HG02943 (cell line): ENCODE results near the gene MBOAT7.
"Not testable (repeated sequence)": the region's sequence is repeated elsewhere in the genome, so short reads cannot be mapped to it uniquely, and the experiment has no call there.

Source experiments
- ATAC-seq: cut with Tn5 transposase; IDR thresholded peaks from one replicate; pipeline ENCODE4 v1.9.1; 2021; ENCODE audit warnings: mild to moderate bottlenecking, low read depth, moderate library complexity; ENCODE audit not compliant: unreplicated experiment

Gene MBOAT7

GRCh38 chr19:54189735-54190502 is 539 bp upstream of the MBOAT7 start:
- peak; percentile 48 for ATAC-seq

DNA sequence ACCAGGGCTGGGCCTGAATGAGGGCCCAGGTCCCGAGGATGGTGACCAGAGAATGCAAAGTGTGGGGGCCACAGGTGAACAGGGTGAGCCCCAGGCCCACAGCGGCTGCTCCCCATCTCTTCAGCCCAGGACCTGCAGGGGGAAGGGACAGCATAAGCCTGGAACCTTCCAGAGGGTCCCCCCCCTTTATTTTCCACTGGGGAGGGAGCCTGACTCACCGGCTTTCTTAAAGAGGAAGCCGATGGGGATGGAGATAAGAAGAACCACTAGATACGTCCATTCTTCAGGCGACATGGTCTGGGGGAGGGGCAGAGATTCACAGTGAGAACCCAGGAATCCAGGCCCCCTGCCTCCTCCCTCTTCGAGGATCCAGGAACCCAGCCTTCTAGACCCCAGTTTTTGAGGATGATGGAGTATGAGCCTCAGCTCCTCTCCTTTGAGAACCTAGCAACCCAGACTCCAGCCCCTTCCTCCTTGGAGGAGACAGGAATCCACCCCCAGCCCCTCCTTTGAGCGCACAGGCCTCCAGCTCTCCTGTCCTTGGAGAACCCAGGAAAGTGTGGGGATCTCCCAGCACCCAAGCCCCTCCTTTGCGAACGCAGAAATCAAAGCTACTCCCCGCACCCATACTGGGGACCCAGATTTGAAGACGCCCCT is 1.0 kb downstream of the MBOAT7 start:
- ATAC-seq, result no peak

DNA sequence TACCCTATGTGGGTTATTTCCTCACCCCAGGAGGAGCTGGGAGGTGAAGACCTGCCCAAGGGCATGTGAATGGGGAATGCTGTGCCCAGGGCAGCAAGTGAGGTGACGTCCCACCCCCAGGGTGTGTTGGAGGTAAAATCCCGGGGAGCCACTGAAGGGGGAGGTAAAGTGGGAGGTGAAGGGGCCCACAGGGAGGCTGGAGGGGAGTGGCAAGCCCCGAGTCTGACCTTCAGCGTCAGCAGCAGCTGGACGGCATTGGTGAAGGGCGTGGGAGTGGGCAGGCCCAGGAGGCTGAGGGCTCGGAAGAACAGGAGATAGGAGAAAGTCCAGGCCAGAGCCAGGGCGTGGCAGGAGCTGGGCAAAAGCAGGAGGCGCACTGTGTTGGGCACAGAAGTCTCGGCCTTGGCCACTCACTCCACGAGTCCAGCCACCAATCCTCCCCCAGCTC is 2.4 kb downstream of the MBOAT7 start:
- ATAC-seq, result no peak

GRCh38 chr19:54186351-54186750 is 3.0 kb downstream of the MBOAT7 start:
- ATAC-seq, result no peak

DNA sequence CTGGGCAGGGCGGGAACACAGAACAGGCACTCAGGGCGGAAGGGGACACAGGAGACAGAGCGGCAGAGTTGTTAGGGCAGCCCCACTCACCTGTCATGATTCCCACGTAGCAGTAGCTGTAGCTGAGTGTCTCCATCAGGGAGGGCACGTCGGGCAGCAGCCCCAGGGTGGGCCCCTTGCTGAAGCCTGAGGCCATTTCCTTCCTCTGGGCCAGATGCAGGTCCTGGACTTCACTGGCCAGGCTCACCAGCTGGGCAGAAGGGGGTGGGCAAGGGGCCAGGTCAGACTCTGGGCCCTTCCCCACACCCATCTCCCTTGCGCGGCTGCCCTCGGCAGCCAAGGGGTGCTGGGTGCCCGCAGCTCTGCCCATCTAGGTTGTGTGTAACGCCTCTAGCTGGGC is 5.9 kb downstream of the MBOAT7 start:
- ATAC-seq, result no peak

GRCh38 chr19:54181894-54182293 is 7.5 kb downstream of the MBOAT7 start:
- ATAC-seq, result not testable (repeated sequence)

DNA sequence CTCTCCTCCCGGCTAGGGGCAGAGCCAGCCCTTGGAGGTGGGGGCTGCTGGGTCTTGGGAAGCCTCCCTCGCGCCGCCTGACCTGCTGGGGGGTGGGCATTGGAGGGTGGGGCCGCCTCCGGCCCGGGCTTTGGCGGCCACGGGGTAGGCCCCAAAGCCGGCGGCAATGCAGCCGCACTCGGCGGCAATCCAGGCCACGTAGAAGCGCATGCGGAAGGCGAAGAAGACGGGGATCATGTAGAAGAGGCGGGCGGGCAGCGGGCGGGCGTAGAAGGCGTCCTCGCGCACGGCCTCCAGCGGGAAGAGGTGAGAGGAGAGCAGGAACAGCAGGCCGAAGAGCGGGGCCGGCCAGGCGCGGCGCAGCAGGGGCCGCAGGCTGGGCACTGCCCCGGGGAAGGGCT is 8.7 kb downstream of the MBOAT7 start:
- ATAC-seq, result no peak

DNA sequence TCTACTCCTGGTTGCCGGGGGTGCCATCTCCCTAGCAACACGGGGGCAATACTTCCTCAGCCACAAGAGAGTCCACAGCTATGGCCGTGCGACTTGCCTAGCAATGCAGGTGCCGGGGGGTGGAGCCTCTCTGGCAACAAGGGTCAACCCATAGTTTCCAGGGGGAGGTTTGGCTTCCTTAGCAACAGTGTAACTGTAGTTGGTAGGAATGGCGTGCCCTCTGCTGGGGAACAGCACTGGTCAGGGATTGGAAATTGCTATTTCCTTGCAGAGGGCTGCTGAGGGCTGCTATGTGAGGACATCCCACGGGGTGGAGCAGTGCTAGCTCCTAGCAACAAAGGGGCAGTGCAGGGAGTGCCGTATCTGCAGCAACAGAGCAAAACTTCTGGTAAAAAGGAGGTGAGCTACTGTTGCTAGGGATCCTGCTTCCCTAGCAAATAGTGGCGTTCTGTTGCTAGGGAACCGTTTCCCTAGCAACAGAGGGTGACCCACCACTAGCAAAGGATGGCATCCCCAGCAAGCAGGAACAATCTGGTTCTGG is 9.4 kb downstream of the MBOAT7 start:
- no peak for ATAC-seq

- ATAC-seq, result no peak
Observed at GRCh38 chr19:54179262-54179852, 10.0 kb downstream of the MBOAT7 start.

DNA sequence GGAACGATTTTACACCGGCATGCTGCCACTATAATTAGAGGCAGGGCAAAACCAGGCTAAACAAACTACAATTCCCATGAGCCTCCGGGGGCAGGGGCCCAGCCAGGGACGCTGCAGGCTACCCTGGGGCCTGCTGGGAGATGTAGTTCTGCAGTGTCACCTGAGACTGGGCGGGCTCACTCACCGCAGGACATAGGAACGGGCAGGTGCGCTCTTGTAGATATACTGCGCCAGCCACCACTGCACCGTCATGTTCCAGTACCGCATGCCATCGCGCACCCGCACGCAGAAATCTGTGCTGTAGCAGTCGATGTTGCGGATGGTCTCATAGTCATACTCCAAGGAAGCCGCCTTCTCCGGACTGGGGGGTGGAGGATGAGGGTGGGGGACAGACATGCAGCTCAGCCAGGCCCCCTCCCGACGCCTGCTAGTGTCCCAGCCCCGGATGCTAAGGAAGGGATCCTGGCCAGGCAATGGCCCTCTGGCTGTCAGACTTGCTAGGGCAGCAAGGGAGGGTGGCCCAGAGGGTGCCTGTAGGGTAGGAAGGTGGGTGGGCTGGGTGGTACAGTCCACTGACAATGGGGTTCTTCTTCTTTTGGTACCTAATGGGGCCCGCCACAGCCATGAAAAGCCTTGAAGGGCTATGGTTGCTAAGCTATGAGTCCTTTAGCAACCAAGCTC is 10.7 kb downstream of the MBOAT7 start:
- no peak for ATAC-seq

GRCh38 chr19:54173951-54174834 is 15.2 kb downstream of the MBOAT7 start:
- no peak for ATAC-seq

GRCh38 chr19:54173359-54173699 is 16.1 kb downstream of the MBOAT7 start:
- ATAC-seq, result no peak

GRCh38 chr19:54172471-54173358 is 16.7 kb downstream of the MBOAT7 start, which contains the start of gene TMC4:
Gene TMC4 (minus strand): TSS chr19:54173160. CDS start chr19:54173117, 43 bp downstream.
- no peak for ATAC-seq

DNA sequence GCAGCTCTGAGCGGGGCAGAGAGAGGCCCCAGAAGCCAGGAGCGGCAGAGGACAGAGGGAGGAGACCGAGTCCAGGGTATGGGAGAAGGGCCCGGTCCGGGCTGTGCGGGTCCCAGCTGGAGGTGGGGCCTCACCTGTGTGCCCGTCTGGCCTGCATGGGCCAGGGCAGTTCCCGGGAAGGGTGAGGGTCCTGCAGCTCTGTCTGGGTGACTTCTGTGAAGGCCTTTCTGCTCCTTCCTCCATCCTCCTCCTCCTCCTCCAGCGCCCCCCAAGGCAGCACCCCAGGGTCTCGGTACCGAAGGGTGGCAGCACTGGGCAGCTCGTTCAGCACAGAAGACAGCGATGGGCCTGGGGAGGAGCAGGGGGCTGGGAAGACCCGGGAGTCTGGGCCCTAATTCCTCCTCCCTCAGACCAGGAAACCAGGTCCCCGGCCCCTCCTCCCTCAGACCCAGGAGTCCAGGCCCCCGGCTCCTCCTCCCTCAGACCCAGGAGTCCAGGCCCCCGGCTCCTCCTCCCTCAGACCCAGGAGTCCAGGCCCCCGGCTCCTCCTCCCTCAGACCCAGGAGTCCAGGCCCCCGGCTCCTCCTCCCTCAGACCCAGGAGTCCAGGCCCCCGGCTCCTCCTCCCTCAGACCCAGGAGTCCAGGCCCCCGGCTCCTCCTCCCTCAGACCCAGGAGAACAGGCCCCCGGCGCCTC is 17.5 kb downstream of the MBOAT7 start:
- ATAC-seq, result not testable (repeated sequence)

GRCh38 chr19:54169149-54169740 is 20.1 kb downstream of the MBOAT7 start:
- no peak for ATAC-seq

- ATAC-seq, result no peak
Observed at GRCh38 chr19:54168174-54168917, 21.0 kb downstream of the MBOAT7 start.

DNA sequence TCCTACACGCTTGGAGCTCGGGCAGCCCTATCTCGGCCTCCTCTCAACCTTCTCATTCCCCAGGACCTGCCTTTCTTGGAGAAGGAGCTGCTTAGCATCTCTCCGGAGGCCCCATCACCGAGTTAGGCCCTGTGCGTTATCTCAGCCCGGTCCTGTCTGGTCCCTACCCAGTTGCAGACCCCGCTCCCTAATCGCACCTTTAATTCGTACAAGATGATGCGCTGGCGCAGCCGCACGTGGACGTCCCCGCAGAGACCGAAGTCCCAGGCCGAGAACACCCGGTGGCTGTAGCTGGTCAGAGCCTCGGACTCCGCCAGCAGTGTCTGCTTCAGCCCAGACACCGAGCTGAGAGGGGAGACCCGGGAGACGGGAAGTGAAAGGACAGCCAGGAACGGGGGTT is 24.2 kb downstream of the MBOAT7 start:
- no peak for ATAC-seq
